HepG2 (cell line): ENCODE results near the gene NPC1. TPM values are rescaled to one million over a fixed set of nuclear protein-coding genes. Genes with fewer than 3 reads are reported as not detected.

Source experiments
- ATF3 ChIP-seq: sonication (generic); formaldehyde crosslinking; IDR thresholded peaks from 2 replicates; pipeline ENCODE4 v1.4.0; 2020; ENCODE audit warnings: missing genetic modification reagents
- DPF2 ChIP-seq: sonication (generic); formaldehyde crosslinking; IDR thresholded peaks from 2 replicates; pipeline ENCODE4 v1.4.0; 2020; ENCODE audit warnings: mild to moderate bottlenecking, low read depth, missing genetic modification reagents, borderline replicate concordance
- FOXA3 ChIP-seq: IDR thresholded peaks from 2 replicates; pipeline ENCODE4 v1.6.1; 2016; ENCODE audit warnings: missing genetic modification reagents, missing compliant biosample characterization
- FOXO1 ChIP-seq: sonication (generic); formaldehyde crosslinking; IDR thresholded peaks from 2 replicates; pipeline ENCODE4 v1.4.0; 2020; ENCODE audit warnings: missing genetic modification reagents
- GTF2F1 ChIP-seq: fragments of 150-350 bp; IDR thresholded peaks from 2 replicates; pipeline ENCODE4 v1.6.1; 2014; ENCODE audit warnings: low read length
- HES4 ChIP-seq: sonication (generic); formaldehyde crosslinking; IDR thresholded peaks from 2 replicates; pipeline ENCODE4 v1.9.0; 2021; ENCODE audit warnings: mild to moderate bottlenecking, missing genetic modification reagents, borderline replicate concordance
- HNRNPLL ChIP-seq: fragments of 200-400 bp; formaldehyde crosslinking; IDR thresholded peaks from 2 replicates; pipeline ENCODE4 v1.6.1; 2017; ENCODE audit warnings: mild to moderate bottlenecking, low read depth, low read length; ENCODE audit not compliant: poor library complexity, severe bottlenecking
- HOXA7 ChIP-seq: sonication (generic); formaldehyde crosslinking; IDR thresholded peaks from 2 replicates; pipeline ENCODE4 v1.8.1; 2022; ENCODE audit warnings: mild to moderate bottlenecking, missing genetic modification reagents, moderate library complexity
- MIXL1 ChIP-seq: IDR thresholded peaks from 2 replicates; pipeline ENCODE4 v1.6.1; 2016
- NFAT5 ChIP-seq: sonication (generic); formaldehyde crosslinking; IDR thresholded peaks from 2 replicates; pipeline ENCODE4 v1.4.0; 2020; ENCODE audit warnings: missing genetic modification reagents
- NFKB2 ChIP-seq: sonication (generic); formaldehyde crosslinking; IDR thresholded peaks from 2 replicates; pipeline ENCODE4 v1.4.0; 2020; ENCODE audit warnings: missing genetic modification reagents, borderline replicate concordance
- NONO ChIP-seq, 2 experiments: fragments of 450-650 bp in 1 of 2; sonication (generic) in 1 of 2; formaldehyde crosslinking in 1 of 2; IDR thresholded peaks in 1 of 2; conservative IDR thresholded peaks in 1 of 2; 2 replicates each; pipeline versions ENCODE4 v1.6.1 to v1.8.0; 2017 to 2022; ENCODE audit warnings: mild to moderate bottlenecking in 1 of 2, missing genetic modification reagents in 1 of 2, moderate library complexity in 1 of 2
- RCOR2 ChIP-seq: IDR thresholded peaks from 2 replicates; pipeline ENCODE4 v1.6.1; 2016; ENCODE audit warnings: missing biosample characterization, missing genetic modification reagents
- RFXAP ChIP-seq: sonication (generic); formaldehyde crosslinking; IDR thresholded peaks from 2 replicates; pipeline ENCODE4 v1.4.0; 2020; ENCODE audit warnings: missing genetic modification reagents, borderline replicate concordance
- RXRB ChIP-seq: IDR thresholded peaks from 2 replicates; pipeline ENCODE4 v1.6.1; 2016; ENCODE audit warnings: borderline replicate concordance, missing genetic modification reagents, missing compliant biosample characterization
- SMARCC2 ChIP-seq: fragments of 450-650 bp; IDR thresholded peaks from 2 replicates; pipeline ENCODE4 v1.6.1; 2017; ENCODE audit warnings: antibody characterized with exemption, mild to moderate bottlenecking
- ZFP1 ChIP-seq: IDR thresholded peaks from 2 replicates; pipeline ENCODE4 v1.6.1; 2016
- ZNF225 ChIP-seq: sonication (generic); formaldehyde crosslinking; IDR thresholded peaks from 2 replicates; pipeline ENCODE4 v1.4.0; 2020; ENCODE audit warnings: mild to moderate bottlenecking, missing genetic modification reagents
- ZNF3 ChIP-seq: IDR thresholded peaks from 2 replicates; pipeline ENCODE4 v1.7.0; 2017; ENCODE audit warnings: inconsistent platforms
- ZNF33A ChIP-seq: sonication (generic); formaldehyde crosslinking; IDR thresholded peaks from 2 replicates; pipeline ENCODE4 v1.5.1; 2020; ENCODE audit warnings: missing genetic modification reagents, mild to moderate bottlenecking, moderate library complexity, borderline replicate concordance
- ZNF430 ChIP-seq: sonication (generic); formaldehyde crosslinking; IDR thresholded peaks from 2 replicates; pipeline ENCODE4 v1.9.0; 2021; ENCODE audit warnings: mild to moderate bottlenecking, missing genetic modification reagents
- ZNF580 ChIP-seq: IDR thresholded peaks from 2 replicates; pipeline ENCODE4 v1.6.1; 2016; ENCODE audit warnings: low read depth, borderline replicate concordance
- ZNF776 ChIP-seq: sonication (generic); formaldehyde crosslinking; IDR thresholded peaks from 2 replicates; pipeline ENCODE4 v1.4.0; 2020; ENCODE audit warnings: mild to moderate bottlenecking, missing genetic modification reagents
- ZNF841 ChIP-seq: sonication (generic); formaldehyde crosslinking; IDR thresholded peaks from 2 replicates; pipeline ENCODE4 v1.8.1; 2023; ENCODE audit warnings: missing genetic modification reagents, borderline replicate concordance
- polyA plus RNA-seq, 8 experiments: library from polyadenylated mRNA; depleted of rRNA in 3 of 8; stranded (reverse) in 7 of 8; unstranded in 1 of 8; fragments of >200 nt; fragmentation: Illumina TruSeq in 4 of 8; extraction: Trizol in 4 of 8; gene quantifications; 2 replicates each; pipeline versions ENCODE4 v1.2.1 to v1.2.3, GENCODE V29; 2011 to 2016; ENCODE audit warnings: low read depth in 4 of 8, missing spikeins in 1 of 8, mixed read lengths in 1 of 8; ENCODE audit not compliant: insufficient read depth in 1 of 8
- total RNA-seq, 5 experiments: library from RNA; depleted of rRNA; stranded (reverse); fragments of >200 nt; fragmentation: Illumina TruSeq; extraction: Trizol; gene quantifications; 2 replicates each; pipeline ENCODE4 v1.2.3, GENCODE V29; 2016; ENCODE audit warnings: low read depth in 1 of 5

Gene NPC1
- total and polyA plus RNA-seq, 2 of the 13 experiments (the other 11 are each of a cell fraction or from before 2014, with no cell fraction given): 46.5 to 114 TPM

GRCh38 chr18:23605941-23606340, 19.6 kb upstream of the NPC1 start (continued):
- no peak for TF ChIP-seq ATF3 (CRISPR knock-in tag)
- TF ChIP-seq ZNF430 (CRISPR knock-in tag): no peak
- TF ChIP-seq ZFP1 (CRISPR knock-in tag): no peak
- TF ChIP-seq HES4 (CRISPR knock-in tag): no peak
- TF ChIP-seq ZNF580 (CRISPR knock-in tag): no peak
- no peak for TF ChIP-seq ZNF3 (CRISPR knock-in tag)
- no peak for TF ChIP-seq ZNF225 (CRISPR knock-in tag)
- no peak for TF ChIP-seq NONO (IDR thresholded peaks at IDR 0.05)
- TF ChIP-seq NONO (CRISPR knock-in tag; conservative IDR thresholded peaks at IDR 0.05): no peak
- no peak for TF ChIP-seq RCOR2 (CRISPR knock-in tag)
- TF ChIP-seq FOXO1 (CRISPR knock-in tag): no peak
- no peak for TF ChIP-seq ZNF33A
- TF ChIP-seq NFKB2 (CRISPR knock-in tag): no peak
- TF ChIP-seq ZNF776 (CRISPR knock-in tag): no peak
- no peak for TF ChIP-seq GTF2F1
- TF ChIP-seq HOXA7: no peak
- TF ChIP-seq NFAT5 (CRISPR knock-in tag): no peak
- 0 out of 2 replicates have a peak, but pooled peaks have one; percentile 73 for TF ChIP-seq RFXAP (CRISPR knock-in tag)
- peak; percentile 32; the same call in 1 of the 2 replicates for TF ChIP-seq RXRB (CRISPR knock-in tag)
- TF ChIP-seq HNRNPLL: no peak
- TF ChIP-seq SMARCC2: no peak
- TF ChIP-seq DPF2: 0 out of 2 replicates have a peak, but pooled peaks have one; percentile 42
- TF ChIP-seq FOXA3 (CRISPR knock-in tag): 0 out of 2 replicates have a peak, but pooled peaks have one; percentile 9
- no peak for TF ChIP-seq ZNF841 (CRISPR knock-in tag)
- TF ChIP-seq MIXL1 (CRISPR knock-in tag): no peak
